Measurements from ENCODE around the gene NT5DC2.

Gene NT5DC2

DNA sequence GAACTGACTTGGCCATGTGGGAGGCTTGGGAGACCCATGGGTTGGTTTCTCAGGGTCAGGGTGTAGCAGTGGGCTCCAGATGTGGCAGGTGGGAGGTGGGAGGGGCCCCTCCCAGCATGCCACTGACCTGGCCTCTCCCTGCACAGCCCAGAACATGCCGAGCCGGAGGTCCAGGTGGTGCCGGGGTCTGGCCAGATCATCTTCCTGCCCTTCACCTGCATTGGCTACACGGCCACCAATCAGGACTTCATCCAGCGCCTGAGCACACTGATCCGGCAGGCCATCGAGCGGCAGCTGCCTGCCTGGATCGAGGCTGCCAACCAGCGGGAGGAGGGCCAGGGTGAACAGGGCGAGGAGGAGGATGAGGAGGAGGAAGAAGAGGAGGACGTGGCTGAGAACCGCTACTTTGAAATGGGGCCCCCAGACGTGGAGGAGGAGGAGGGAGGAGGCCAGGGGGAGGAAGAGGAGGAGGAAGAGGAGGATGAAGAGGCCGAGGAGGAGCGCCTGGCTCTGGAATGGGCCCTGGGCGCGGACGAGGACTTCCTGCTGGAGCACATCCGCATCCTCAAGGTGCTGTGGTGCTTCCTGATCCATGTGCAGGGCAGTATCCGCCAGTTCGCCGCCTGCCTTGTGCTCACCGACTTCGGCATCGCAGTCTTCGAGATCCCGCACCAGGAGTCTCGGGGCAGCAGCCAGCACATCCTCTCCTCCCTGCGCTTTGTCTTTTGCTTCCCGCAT lies 46.4 kb downstream of the NT5DC2 start:
- TF ChIP-seq GATA2 (IDR thresholded peaks at IDR 0.05; ENCODE audit: low read depth, low read length) (no peak), GATA3 (IDR thresholded peaks at IDR 0.05; ENCODE audit: low read depth, low read length) (no peak)

- TF ChIP-seq GATA3 (IDR thresholded peaks at IDR 0.05; ENCODE audit: low read depth, low read length) (no peak), GATA2 (IDR thresholded peaks at IDR 0.05; ENCODE audit: low read depth, low read length) (no peak)
Measured at GRCh38 chr3:52484680-52485461, 48.8 kb downstream of the NT5DC2 start.

- TF ChIP-seq GATA2 (IDR thresholded peaks at IDR 0.05; ENCODE audit: low read depth, low read length), result no peak
- no peak for TF ChIP-seq GATA3 (IDR thresholded peaks at IDR 0.05; ENCODE audit: low read depth, low read length)
Measured at GRCh38 chr3:52483577-52484381, 49.9 kb downstream of the NT5DC2 start.

DNA sequence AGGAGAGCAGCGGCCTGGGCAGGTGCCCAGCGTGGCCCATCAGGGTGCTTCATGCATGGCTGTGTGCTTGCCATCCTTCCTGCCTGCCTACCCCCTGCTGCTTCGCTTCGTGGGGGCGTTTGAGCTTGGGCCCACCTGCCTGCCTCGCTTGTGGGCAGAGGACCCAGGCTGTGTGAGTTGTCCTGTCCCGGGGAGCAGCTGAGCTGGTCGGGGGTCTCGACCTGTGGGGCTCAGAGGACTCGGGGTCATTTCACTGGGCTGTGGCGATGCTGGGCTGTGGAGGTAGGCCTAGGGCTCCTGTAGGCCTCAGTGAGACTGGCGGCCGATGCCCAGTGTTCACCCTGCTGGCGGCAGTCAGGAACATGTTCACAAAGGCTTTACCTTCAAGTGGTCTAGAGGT lies 50.6 kb downstream of the NT5DC2 start:
- no peak for TF ChIP-seq GATA3 (IDR thresholded peaks at IDR 0.05; ENCODE audit: low read depth, low read length)
- TF ChIP-seq GATA2 (IDR thresholded peaks at IDR 0.05; ENCODE audit: low read depth, low read length), result no peak

DNA sequence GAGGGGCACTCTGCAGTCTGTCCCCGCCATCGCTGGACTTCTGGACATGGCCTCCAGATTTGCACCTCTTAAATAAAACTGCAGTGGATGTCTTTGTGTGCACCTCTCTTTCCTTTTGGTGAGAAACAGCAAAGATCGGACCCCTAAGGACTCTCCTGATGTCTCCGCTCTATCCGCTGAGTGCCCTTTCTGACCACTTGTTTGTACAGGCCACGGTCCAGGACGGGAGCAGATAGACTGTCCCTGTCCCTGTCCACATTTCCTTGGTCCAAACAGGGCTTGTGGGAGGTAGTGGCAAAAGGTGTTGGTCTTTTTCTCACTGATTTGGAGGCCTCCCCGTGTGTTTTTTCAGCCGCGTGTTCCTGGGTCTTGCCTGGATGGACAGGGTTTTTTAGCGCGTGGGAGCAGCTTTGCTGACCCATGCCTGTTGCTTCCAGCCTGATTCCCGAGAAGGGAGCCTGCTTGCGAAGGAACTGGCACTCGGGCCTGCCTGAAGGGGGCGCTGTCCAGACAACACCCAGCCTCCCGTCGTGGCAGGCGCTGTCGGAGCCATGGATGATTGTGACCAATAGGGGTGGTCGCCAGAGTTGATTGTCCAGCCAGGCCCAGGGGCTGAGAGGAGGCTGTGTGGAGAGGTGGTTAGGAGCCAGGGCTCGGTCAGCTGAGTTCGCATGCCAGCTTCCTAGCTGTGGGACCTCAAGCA lies 51.7 kb downstream of the NT5DC2 start:
- TF ChIP-seq GATA3 (IDR thresholded peaks at IDR 0.05; ENCODE audit: low read depth, low read length), result no peak
- no peak for TF ChIP-seq GATA2 (IDR thresholded peaks at IDR 0.05; ENCODE audit: low read depth, low read length)

GRCh38 chr3:52480768-52481715 lies 52.6 kb downstream of the NT5DC2 start:
- no peak for TF ChIP-seq GATA2 (IDR thresholded peaks at IDR 0.05; ENCODE audit: low read depth, low read length)
- TF ChIP-seq GATA3 (IDR thresholded peaks at IDR 0.05; ENCODE audit: low read depth, low read length), result no peak

DNA sequence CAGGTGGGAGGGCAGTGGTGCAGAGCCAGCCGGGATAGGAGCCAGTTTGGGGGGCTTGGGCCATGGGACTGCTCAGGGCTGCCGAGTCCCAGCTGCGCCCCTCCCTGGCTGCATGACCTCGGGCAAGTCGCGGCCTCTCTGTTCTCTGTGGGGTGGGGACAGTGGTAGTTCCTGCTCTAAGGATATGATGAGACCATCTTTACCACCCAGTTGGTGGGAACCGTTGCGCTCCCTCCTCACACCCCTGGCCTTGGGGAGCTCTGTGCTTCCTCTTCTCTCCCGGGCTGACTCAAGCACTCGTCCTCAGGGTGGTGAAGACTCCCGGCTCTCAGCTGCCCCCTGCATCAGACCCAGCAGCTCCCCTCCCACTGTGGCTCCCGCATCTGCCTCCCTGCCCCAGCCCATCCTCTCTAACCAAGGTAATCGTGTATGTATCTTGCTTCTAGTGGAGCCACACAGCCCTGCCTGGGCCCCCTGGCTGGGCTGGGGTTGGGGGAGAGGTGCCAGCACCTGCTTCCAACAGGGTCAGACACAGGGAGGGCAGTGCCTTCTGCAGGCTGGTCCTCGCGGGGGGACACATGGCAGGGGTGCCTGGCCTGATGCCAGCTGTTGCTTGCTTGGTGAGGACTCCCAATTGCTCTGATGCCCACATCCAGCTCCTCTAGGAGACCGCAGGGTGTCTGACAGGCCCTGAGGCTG lies 53.6 kb downstream of the NT5DC2 start:
- TF ChIP-seq GATA2 (IDR thresholded peaks at IDR 0.05; ENCODE audit: low read depth, low read length) (no peak), GATA3 (IDR thresholded peaks at IDR 0.05; ENCODE audit: low read depth, low read length) (no peak)

- TF ChIP-seq GATA2 (IDR thresholded peaks at IDR 0.05; ENCODE audit: low read depth, low read length) (peak; percentile 99), GATA3 (IDR thresholded peaks at IDR 0.05; ENCODE audit: low read depth, low read length) (no peak; the same call in none of the 2 replicates)
Measured at GRCh38 chr3:52479037-52479876, 54.4 kb downstream of the NT5DC2 start.

- TF ChIP-seq GATA2 (IDR thresholded peaks at IDR 0.05; ENCODE audit: low read depth, low read length) (no peak), GATA3 (IDR thresholded peaks at IDR 0.05; ENCODE audit: low read depth, low read length) (no peak)
Measured at GRCh38 chr3:52477796-52478095, 55.9 kb downstream of the NT5DC2 start.

GRCh38 chr3:52477076-52477795 lies 56.4 kb downstream of the NT5DC2 start:
- TF ChIP-seq GATA3 (IDR thresholded peaks at IDR 0.05; ENCODE audit: low read depth, low read length), result no peak
- no peak for TF ChIP-seq GATA2 (IDR thresholded peaks at IDR 0.05; ENCODE audit: low read depth, low read length)

Data from SH-SY5Y (cell line).